A172 (cell line): ENCODE results near the gene ADAM20. TPM values are rescaled to one million over a fixed set of nuclear protein-coding genes. Genes with fewer than 3 reads are reported as not detected.

ENCODE experiments used
- total RNA-seq: library from RNA; depleted of rRNA; stranded (reverse); fragments of >200 nt; shearing (Covaris generic); gene quantifications from 2 replicates; pipeline ENCODE4 v1.2.3, GENCODE V29; 2014; rRNA removed

Gene ADAM20
- total RNA-seq, 1 experiment from 2014 or later = 0.14 TPM

Other genes starting within 250 kb of the ADAM20 start
- 61.4 and 85.5 TPM in 2 replicates for gene COX16, start 175.3 kb downstream of the ADAM20 start, total RNA-seq
- 15.7 and 20.3 TPM in 2 replicates for gene SYNJ2BP, start 117.9 kb downstream of the ADAM20 start, total RNA-seq
- gene ADAM21, start 82.8 kb downstream of the ADAM20 start, total RNA-seq = 0.17 and 0.41 TPM in 2 replicates
- 21.7 and 25.1 TPM in 2 replicates for gene MED6, start 65.7 kb upstream of the ADAM20 start, total RNA-seq
- 1.1 and 1.4 TPM in 2 replicates for gene TTC9, start 106.9 kb upstream of the ADAM20 start, total RNA-seq